ENCODE measurements around the gene FUS. TPM values are rescaled to one million over a fixed set of nuclear protein-coding genes. Genes with fewer than 3 reads are reported as not detected.

The FUS gene
- total RNA-seq, 3 donors from 2014 or later: 59.0 to 78.3 (median 73.9) TPM

- no peaks in the 10 kb centered on the region for H3K36me3 ChIP-seq
- H3K4me3 ChIP-seq: peak within 1 kb of the TSS; percentile 74 to 98 (median 83)
- no peaks in the 10 kb centered on the region for H3K27me3 ChIP-seq
- DNase-seq (ENCODE audit: low spot score in 2 of 2): no peak
- intact Hi-C loops (cut with DNase I; ENCODE audit: low total_unique reads): no loop called here
- peaks cover 8% of the 10 kb centered on the region in 2 donors for H3K4me1 ChIP-seq
- H3K27ac ChIP-seq: peak within 1 kb of the TSS; percentile 23 to 79
- TF ChIP-seq POLR2AphosphoS5 (IDR thresholded peaks at IDR 0.05) (no peak), CTCF (IDR thresholded peaks at IDR 0.05) (no peak), POLR2A (IDR thresholded peaks at IDR 0.05) (no peak)
- no peaks in the 10 kb centered on the region for H3K9me3 ChIP-seq
Observed at GRCh38 chr16:31202414-31203375, 22.8 kb downstream of the FUS start, which contains the start of gene PYCARD. TSS of gene PYCARD (minus strand) at chr16:31202760. CDS start at chr16:31202690, 70 bp downstream.

- intact Hi-C loops (cut with DNase I; ENCODE audit: low total_unique reads): no loop called here
- Histone ChIP-seq H3K36me3 (no peaks in the 10 kb centered on the region), H3K27ac (no peak overlapping the region), H3K4me3 (no peak overlapping the region), H3K9me3 (no peaks in the 10 kb centered on the region), H3K27me3 (no peaks in the 10 kb centered on the region), H3K4me1 (peaks cover 8% of the 10 kb centered on the region in 2 donors)
- TF ChIP-seq CTCF (IDR thresholded peaks at IDR 0.05): no peak
- no peak for TF ChIP-seq POLR2AphosphoS5 (IDR thresholded peaks at IDR 0.05)
- no peak for TF ChIP-seq POLR2A (IDR thresholded peaks at IDR 0.05)
- no peak for DNase-seq (ENCODE audit: low spot score in 2 of 2)
Observed at GRCh38 chr16:31204871-31205666, 25.1 kb downstream of the FUS start.

- peaks cover 0 to 3% of the 10 kb centered on the region in 2 donors for H3K4me1 ChIP-seq
- no peaks in the 10 kb centered on the region for H3K36me3 ChIP-seq
- intact Hi-C loops (cut with DNase I; ENCODE audit: low total_unique reads): no loop called here
- no peak for TF ChIP-seq CTCF (IDR thresholded peaks at IDR 0.05)
- no peak for TF ChIP-seq POLR2A (IDR thresholded peaks at IDR 0.05)
- TF ChIP-seq POLR2AphosphoS5 (IDR thresholded peaks at IDR 0.05): no peak
- no peak overlapping the region for H3K4me3 ChIP-seq
- no peaks in the 10 kb centered on the region for H3K27me3 ChIP-seq
- H3K9me3 ChIP-seq: no peaks in the 10 kb centered on the region
- no peak for DNase-seq (ENCODE audit: low spot score in 2 of 2)
- H3K27ac ChIP-seq: no peak overlapping the region
Observed at GRCh38 chr16:31206776-31207175, 26.8 kb downstream of the FUS start.

- TF ChIP-seq CTCF (IDR thresholded peaks at IDR 0.05) (no peak), POLR2A (IDR thresholded peaks at IDR 0.05) (no peak), POLR2AphosphoS5 (IDR thresholded peaks at IDR 0.05) (no peak)
- intact Hi-C loops (cut with DNase I; ENCODE audit: low total_unique reads): no loop called here
- Histone ChIP-seq H3K36me3 (no peaks in the 10 kb centered on the region), H3K27me3 (peaks cover 4 to 18% of the 10 kb centered on the region in 2 donors), H3K4me1 (peaks cover 0 to 7% of the 10 kb centered on the region in 2 donors), H3K27ac (no peak overlapping the region), H3K4me3 (no peak overlapping the region), H3K9me3 (no peaks in the 10 kb centered on the region)
- no peak for DNase-seq (ENCODE audit: low spot score in 2 of 2)
Observed at GRCh38 chr16:31213342-31213741, 33.4 kb downstream of the FUS start.
